GM12875 (cell line): ENCODE results near the gene ERCC4.
"Not testable (repeated sequence)": the region's sequence is repeated elsewhere in the genome, so short reads cannot be mapped to it uniquely, and the experiment has no call there.

Experiments used
- H3K4me3 ChIP-seq: one replicate; pipeline ENCODE4 v1.5.1; 2011; ENCODE audit warnings: low read depth, low read length, control low read depth
- TF ChIP-seq, protein P1 (sequence below): IDR thresholded peaks from 2 replicates; pipeline ENCODE4 v1.5.1; 2011; ENCODE audit warnings: low read depth, mild to moderate bottlenecking, control low read depth, inconsistent platforms, low read length, moderate library complexity, borderline replicate concordance; ENCODE audit not compliant: insufficient read depth

The ERCC4 gene

GRCh38 chr16:13902677-13903076 lies 17.3 kb upstream of the ERCC4 start:
- no peak overlapping the region for H3K4me3 ChIP-seq
- TF ChIP-seq, protein P1, sequence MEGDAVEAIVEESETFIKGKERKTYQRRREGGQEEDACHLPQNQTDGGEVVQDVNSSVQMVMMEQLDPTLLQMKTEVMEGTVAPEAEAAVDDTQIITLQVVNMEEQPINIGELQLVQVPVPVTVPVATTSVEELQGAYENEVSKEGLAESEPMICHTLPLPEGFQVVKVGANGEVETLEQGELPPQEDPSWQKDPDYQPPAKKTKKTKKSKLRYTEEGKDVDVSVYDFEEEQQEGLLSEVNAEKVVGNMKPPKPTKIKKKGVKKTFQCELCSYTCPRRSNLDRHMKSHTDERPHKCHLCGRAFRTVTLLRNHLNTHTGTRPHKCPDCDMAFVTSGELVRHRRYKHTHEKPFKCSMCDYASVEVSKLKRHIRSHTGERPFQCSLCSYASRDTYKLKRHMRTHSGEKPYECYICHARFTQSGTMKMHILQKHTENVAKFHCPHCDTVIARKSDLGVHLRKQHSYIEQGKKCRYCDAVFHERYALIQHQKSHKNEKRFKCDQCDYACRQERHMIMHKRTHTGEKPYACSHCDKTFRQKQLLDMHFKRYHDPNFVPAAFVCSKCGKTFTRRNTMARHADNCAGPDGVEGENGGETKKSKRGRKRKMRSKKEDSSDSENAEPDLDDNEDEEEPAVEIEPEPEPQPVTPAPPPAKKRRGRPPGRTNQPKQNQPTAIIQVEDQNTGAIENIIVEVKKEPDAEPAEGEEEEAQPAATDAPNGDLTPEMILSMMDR, result no peak

GRCh38 chr16:13904179-13904691 lies 15.7 kb upstream of the ERCC4 start:
- TF ChIP-seq, protein P1, result no peak
- no peak overlapping the region for H3K4me3 ChIP-seq

GRCh38 chr16:13904822-13905221 lies 15.1 kb upstream of the ERCC4 start:
- not testable (repeated sequence) for H3K4me3 ChIP-seq
- TF ChIP-seq, protein P1, result peak; percentile 52

DNA sequence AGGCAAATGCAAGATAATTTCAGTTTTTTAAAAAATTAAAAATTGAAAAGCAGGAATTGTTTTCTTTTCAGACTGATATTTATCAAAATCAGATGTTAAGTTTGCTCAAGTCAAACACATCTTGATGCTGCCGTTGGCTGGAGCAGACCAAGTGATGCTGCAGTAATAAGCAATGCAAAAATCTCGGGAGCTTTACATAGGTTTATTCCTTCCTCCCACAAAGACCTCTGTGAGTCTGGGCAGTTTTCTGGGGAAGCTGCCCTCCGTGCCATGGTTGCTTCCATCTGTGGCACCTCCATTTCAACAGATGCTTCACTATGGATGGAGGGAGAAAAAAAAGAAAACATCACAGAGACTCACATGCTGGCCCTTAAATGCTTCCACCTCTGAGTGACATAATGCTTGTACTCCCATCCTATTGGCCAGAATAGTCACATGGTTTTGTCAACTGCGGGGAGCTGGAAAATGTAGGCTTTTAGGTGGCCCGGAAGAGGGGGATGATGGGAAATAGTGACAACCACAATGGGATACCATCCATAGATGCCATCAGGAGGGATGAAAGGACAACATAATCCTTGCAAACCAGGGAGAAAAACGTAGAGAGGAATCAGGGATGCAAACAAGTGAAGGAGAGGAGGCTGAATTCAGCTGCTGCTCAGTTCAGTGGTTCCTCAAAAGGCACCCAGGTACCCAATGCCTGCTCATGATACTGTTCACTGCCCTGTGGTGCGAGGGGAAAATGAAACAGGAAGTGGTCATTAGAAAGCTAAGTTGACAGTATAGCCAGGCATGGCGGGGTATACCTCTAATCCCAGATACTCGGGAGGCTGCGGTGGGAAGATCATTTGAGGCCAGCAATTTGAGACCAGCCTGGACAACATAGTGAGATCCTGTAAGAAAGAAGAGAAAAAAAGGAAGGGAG lies 13.5 kb upstream of the ERCC4 start:
- TF ChIP-seq, protein P1, result no peak

DNA sequence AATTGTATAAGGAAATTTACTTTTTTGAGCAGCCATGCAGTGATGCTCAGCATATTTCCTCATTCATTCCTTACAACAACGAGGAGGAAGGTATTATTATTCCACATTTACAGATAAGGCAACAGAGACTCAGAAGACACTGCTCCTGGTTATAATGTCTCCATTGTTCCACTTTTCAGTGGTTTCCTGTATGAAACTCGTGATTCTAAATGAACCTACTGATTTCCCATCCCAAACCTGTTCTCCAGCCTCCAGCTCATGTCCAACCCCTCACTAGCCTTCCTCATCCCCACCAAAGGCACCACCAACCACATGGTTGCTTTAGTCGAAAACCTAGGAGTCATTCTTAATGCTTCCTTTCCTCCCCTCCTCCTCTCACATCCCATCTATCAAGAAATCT lies 12.5 kb upstream of the ERCC4 start:
- H3K4me3 ChIP-seq, result no peak overlapping the region
- TF ChIP-seq, protein P1, result no peak

More for the DNA sequence above, 13.5 kb upstream of the ERCC4 start:
- H3K4me3 ChIP-seq, result no peak overlapping the region

GRCh38 chr16:13909069-13909468 lies 10.9 kb upstream of the ERCC4 start:
- no peak overlapping the region for H3K4me3 ChIP-seq
- TF ChIP-seq, protein P1, result no peak

- TF ChIP-seq, protein P1, result no peak
Measured at GRCh38 chr16:13909872-13910303, 10.1 kb upstream of the ERCC4 start.

More at GRCh38 chr16:13909872-13910303, 10.1 kb upstream of the ERCC4 start:
- H3K4me3 ChIP-seq, result no peak overlapping the region
